NOMO-1 (cell line): ENCODE results near the gene SNX9.
"Not testable (repeated sequence)": the region's sequence is repeated elsewhere in the genome, so short reads cannot be mapped to it uniquely, and the experiment has no call there.

Experiments used
- DNase-seq, 2 experiments: peaks; one replicate each; lab custom pipeline; 2025; ENCODE audit not compliant: unreplicated experiment in 2 of 2; lab: John Stamatoyannopoulos, UW

Gene SNX9

DNA sequence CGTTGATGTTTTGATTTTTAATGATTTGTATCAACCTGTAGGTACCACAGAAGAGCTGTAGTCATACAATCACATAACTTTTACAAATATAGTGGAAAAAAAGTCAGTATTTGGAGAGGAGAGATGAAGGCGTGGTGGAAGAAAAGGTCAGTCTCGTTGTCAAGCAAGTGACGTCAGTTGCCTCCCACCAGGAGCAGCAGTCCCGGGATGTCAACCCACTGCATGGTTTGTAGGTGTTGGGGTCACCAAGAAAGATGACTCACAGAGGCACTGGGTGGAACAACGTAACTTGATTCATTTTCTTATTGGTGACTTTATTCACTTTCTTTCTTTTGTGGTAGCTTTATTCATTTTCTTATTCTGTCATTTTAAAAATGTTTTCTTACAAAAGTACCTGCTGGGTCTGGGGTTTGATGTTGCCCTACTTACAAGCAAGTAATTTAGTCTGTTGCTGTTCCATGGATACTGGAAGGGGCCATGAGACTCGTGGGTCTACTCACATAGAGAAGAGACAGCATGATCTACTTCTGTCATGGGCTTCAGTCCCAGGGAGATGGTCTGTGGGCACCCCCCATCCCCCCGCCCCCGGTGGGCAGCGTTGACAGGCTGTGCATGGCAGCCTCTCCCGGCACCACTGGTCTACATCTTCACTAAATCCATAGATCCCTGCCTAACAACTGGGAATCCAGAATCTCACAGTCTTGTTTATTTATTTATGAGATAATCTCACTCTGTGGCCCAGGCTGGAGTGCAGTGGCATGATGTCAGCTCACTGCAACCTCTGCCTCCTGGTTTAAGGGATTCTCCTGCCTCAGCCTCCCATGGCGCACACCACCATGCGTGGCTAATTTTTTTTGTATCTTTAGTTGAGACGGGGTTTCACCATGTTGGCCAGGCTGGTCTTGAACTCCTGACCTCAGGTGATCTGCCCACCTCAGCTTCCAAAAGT lies 122.2 kb downstream of the SNX9 start:
- DNase-seq: no peak

DNA sequence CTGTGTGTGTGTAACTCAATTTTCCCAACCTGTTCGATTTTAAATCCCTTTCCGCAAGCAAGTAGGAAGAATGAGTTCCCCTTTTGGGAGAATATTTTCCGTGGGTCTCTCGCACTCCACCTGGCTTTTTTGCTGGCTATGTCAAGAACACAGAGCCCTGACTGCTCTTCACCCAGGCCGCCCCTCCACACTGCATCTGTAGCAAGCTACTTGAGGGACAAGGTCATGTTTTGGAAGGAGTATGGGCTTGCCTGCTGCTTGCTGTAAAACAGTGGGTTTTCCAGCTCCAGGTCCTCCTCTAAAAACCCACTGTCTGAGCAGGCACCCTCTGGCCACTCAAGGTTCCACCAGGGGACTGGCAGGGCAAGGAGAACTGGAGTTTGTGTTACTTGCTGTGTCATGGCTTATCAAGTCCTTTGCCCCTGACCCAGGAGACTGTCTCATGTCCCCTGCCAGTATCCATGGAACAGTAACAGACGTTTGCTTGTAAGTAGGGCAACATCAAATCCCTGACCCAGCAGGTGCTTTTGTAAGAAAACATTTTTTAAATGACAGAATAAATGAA lies 123.1 kb downstream of the SNX9 start:
- DNase-seq: no peak

DNA sequence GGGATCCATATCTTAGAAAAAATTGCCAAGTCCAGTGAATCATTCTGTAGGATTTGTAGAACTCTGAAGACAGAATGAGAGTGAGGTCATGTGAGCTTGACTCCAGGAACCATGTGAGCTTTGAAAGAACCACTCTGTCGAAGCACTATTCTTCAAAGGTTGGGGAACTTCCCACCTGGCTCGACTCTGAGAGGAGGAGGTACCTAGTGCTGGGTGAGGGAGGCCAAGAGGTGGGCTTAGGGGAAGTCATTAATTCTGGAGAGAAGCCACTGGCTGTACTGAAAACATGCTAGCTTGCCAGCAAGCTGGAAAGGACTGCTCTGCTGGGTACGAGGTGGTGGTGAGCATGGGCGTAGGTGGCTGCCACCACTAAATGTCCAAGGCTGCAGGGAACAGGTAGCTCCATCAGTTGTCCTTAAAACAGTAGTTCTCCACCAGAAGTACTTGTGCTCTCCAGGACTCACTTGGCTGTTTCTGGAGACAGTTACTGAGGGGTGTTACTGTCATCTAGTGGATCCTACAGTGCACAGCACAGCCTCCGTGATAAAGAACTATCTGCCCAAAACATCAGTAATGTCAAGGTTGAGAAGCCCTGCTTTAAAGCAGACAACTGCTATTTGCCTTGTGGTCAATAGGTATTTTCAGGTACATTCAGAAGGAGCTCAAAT lies 124.0 kb downstream of the SNX9 start:
- DNase-seq: no peak

- not testable (repeated sequence) for DNase-seq
These were observed 127.9 kb downstream of the SNX9 start for GRCh38 chr6:157950899-157951298.

DNA sequence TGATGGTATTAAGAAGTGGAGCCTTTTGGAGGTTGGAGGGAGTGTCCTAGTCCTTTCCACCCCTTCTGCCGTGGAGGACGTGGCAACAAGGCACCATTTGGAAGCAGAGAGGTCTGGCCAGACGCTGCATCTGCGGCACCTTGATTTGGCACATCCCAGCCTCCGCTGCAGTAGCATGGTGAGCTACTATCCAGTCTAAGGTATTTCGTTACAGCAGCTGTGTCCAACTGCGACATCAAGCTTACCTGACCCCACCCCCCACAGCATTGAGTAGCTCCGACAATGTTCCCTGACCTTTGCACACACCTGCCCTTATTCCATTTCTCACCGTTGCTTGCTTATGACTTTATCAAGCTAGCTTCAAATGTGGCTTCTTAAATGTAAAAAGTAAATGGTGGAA lies 128.8 kb downstream of the SNX9 start:
- no peak for DNase-seq

DNA sequence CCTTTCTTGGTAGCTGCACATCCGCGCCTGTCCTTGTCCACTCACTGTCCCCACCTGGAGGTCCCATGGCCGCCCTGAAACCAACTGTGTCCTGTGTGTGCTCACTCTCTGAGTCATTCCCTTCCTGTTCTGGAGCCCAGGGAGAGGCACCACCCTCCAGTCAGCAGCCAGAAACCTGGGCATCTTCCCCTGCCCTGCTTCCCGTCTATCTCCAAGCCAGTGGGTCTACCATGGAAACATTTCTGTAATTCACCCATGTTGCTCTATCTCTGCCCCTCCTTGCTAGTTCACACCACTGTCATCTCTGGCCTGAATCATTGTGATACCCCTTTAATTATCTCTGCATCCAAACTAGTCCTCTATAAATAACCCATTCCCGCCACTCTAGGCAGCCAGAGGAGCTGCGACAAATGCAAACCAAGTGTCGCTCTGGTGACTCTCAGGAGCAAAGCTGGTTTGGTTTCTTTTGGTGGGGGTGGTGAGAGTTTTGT lies 129.9 kb downstream of the SNX9 start:
- no peak for DNase-seq

- no peak for DNase-seq
These were observed 130.6 kb downstream of the SNX9 start for GRCh38 chr6:157953580-157954091.

DNA sequence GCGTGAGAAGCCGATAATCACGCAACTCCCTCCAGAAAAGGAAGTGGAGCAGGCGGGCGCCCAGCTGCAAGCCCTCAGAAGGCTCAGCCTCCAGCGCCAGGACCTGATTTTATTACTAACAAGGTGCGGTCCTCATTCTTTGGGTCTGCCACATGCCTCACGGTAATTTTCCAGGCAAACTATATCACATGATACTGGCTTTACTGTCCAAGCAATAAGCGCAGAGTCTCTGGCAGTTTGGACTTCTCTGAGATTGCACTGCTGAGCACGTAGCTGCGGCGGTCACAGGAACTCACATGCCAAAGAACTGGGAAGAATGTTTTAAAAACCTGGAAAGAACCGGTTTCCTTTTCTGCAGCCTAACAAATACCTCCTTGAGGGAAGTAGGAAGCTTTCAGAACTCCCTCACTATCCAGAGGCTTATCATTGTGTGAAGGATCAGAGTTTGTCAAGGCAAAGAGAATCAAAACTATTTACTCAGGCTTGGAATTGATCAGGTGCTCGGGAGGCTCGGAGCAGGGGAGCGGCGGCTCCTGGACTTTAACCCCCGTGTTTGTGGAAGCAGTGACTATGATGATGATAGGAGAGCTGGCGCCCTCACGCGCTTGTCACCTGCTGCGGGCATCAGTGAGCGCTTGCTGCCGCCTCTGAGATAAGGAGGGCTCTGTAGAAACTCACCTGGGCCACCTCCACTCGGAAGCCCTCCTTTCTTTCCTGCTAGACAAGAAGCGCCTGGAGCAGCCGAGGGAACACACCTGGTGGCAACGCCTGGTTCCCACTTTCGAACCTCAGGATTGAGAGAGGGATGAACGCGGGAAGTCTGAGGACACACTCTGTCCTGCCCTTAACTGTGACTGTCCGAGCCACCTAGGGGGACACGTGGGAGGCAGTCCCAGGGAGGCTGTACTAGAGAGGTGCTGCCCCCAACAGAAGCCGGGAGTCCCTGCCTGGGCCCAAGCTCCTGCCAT lies 131.4 kb downstream of the SNX9 start:
- peak; percentile 17 to 41 for DNase-seq

DNA sequence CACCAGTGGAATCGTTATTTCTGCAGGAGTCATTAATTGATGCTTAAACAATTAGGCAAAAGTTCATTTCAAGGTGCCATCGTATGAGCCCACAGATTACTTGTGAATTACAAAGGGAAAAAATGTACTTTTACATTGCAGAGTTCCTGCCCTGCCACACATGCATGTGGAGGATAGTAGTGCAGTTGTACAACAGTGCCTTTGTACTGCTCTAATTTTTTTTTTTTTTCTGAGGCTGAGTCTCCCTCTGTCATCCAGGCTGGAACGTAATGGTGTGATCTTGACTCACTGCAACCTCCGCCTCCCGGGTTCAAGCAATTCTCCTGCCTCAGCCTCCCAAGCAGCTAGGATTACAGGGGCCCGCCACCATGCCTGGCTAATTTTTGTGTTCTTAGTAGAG lies 132.6 kb downstream of the SNX9 start:
- no peak for DNase-seq

GRCh38 chr6:157956171-157956730 lies 133.2 kb downstream of the SNX9 start:
- DNase-seq: no peak

DNA sequence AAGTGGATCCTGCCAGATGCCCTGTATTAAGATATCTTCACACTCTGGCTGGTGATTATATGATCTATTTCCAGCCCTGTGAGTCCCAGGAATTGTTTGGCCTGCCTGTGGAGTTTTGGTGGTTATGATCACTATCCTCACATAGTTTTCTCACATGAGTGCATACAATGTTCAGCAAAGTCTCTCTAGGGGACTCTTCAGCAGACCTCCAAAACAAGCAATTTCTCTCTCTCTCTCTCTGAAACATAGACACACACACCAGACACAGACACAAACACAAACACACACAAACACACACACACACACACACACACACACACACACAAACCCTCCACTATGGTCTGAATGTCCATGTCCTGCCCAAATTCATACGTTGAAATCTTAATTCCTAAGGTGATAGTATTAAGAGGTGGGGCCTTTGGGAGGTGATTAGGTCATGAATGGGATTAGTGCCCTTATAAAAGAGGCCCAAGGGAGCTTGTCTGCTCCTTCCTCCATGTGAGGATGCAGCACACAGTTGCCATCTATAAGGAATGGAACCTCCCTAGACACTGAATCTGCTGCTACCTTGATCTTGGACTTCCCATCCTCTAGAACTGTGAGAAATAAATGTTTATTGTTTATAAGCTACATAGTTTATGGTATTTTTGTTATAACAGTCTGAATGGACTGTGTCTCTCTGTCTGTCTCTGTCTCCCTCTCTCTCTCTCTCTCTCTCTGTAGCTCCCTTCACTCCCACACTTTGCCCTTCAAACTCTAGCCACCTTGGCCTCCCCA lies 136.6 kb downstream of the SNX9 start:
- no peak for DNase-seq

GRCh38 chr6:157961153-157961831 lies 138.2 kb downstream of the SNX9 start:
- DNase-seq: no peak

GRCh38 chr6:157961832-157962575 lies 139.0 kb downstream of the SNX9 start:
- DNase-seq: no peak

GRCh38 chr6:157962601-157963302 lies 139.7 kb downstream of the SNX9 start:
- no peak for DNase-seq

GRCh38 chr6:157964100-157964499 lies 141.1 kb downstream of the SNX9 start:
- peak in 1 of 2 experiments; percentile 36 for DNase-seq

DNA sequence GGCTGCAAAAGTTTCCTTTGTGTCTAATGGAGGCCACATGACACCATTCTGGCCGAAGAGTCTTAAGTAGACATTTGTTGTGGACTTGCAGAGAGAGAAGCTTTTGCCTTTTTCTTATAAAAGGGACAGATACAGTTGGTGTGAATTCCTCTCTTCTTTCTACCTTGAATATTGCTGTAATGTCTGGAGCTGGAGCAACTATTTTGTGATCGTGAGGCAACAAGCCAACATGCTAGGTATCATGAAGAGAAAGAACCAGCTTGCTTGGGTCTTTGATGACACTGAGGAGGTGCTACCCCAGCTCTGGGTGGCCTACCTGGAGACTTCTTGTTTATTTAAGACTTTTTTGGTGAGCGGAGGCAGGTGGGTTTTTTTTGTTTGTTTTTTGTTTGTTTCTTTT lies 142.3 kb downstream of the SNX9 start:
- DNase-seq: no peak

- no peak for DNase-seq
These were observed 143.5 kb downstream of the SNX9 start for GRCh38 chr6:157966589-157966977.
